ENCODE data around the gene ASIC2. TPM values are rescaled to one million over a fixed set of nuclear protein-coding genes. Genes with fewer than 3 reads are reported as not detected.

The ASIC2 gene
- total RNA-seq, 1 donor from 2014 or later = 0.23 TPM

DNA sequence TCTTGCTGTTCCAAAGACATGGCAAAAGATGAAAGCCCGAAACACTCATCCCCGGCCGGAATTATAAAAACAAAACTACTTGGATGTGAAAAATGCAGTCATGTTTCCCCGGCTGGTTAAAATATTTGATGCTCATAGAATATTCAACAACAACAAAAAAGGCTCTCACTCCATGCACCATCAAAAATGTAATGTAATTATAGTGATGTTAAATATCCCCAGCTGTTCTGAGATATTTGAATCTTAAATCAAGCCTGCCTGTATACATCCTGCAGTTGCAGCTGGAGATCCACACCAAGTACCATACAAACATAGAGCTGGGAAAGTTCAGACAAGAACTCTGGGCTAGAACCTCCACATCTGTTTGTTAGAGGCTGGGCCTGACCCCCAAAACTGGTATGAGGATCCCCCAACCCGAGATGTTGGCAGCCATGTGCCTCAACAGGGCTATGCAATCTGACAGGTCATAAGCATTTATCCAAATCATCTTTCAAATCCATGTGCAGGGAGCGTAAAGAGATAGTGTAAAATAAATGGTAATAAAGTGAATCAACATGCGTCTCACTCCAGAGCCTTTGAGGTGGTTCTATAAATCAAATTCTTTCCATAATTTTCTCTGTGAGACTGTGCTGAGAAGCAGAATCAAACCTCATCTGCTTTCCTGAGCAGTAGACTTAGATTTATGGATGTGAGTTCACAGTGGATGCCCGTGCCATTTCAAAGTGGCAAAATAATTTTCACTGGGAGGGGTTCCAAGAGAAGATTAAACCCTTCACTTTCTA, 12.7 kb downstream of the ASIC2 start:
- no peak overlapping the region for H3K4me3 ChIP-seq (ENCODE audit: low read depth, low read length)
- no peak for DNase-seq (ENCODE audit: low read depth)
- no peak for TF ChIP-seq CTCF (conservative IDR thresholded peaks at IDR 0.05; ENCODE audit: low read depth, low read length)

- no peak overlapping the region for H3K4me3 ChIP-seq (ENCODE audit: low read depth, low read length)
- DNase-seq (ENCODE audit: low read depth) = peak; percentile 45
- no peak for TF ChIP-seq CTCF (conservative IDR thresholded peaks at IDR 0.05; ENCODE audit: low read depth, low read length)
These were observed 15.5 kb downstream of the ASIC2 start for GRCh38 chr17:33277436-33278100.

GRCh38 chr17:33273743-33274410, 19.2 kb downstream of the ASIC2 start:
- no peak overlapping the region for H3K4me3 ChIP-seq (ENCODE audit: low read depth, low read length)
- no peak for TF ChIP-seq CTCF (conservative IDR thresholded peaks at IDR 0.05; ENCODE audit: low read depth, low read length)
- no peak for DNase-seq (ENCODE audit: low read depth)

DNA sequence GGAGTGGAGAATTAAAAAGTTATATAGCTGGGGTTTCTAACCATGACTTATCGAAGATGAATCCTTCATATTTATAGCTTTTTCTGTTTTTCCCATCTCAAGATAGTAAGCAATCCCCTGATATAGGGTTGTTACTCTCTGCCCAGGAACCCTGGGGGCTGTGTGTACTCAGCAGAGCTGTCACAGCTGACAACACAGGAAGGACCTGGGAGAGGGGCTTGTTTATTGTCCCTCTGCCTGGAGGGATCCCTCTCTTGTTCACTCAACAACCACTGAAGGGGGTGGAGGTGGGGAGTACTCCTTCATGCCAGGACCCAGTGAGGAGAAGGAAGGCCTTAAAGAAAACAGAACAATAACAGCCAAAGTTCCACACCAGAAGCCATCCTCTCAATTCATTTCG, 19.8 kb downstream of the ASIC2 start:
- TF ChIP-seq CTCF (conservative IDR thresholded peaks at IDR 0.05; ENCODE audit: low read depth, low read length) = no peak
- H3K4me3 ChIP-seq (ENCODE audit: low read depth, low read length) = no peak overlapping the region
- no peak for DNase-seq (ENCODE audit: low read depth)

- no peak overlapping the region for H3K4me3 ChIP-seq (ENCODE audit: low read depth, low read length)
- no peak for TF ChIP-seq CTCF (conservative IDR thresholded peaks at IDR 0.05; ENCODE audit: low read depth, low read length)
- no peak for DNase-seq (ENCODE audit: low read depth)
These were observed 20.7 kb downstream of the ASIC2 start for GRCh38 chr17:33272438-33272837.

DNA sequence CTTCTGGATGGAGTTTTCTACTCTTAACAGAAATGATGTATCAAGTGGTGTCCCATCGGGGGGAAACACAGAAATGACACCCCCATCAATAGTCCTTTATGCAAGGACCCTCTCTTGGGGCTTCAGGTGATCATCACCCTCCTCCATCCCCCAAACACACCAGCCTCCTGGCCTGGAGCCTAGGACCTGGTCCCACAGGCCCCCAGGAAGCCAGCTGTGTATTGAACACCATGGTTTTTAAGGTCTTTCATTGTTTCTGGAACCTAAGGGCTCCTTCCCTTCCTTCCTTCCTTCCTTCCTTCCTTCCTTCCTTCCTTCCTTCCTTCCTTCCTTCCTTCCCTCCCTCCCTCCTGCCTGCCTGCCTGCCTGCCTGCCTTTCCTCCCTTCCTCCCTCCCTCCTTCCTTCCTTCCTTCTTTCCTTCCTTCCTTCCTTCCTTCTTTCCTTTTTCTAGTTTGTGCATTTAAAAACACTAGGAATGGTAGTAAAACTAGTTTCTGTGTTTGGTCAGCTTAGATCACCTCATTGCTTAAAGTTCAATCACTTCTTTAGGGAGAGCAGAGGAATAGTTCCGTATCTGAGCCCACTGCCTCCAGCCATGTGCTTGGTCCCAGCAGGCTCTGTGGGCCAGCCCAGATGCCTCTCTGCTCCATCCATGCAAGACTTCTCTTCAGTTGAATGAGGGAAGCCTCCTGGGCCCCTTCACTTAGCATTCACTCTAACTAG, 23.6 kb downstream of the ASIC2 start:
- no peak for DNase-seq (ENCODE audit: low read depth)
- no peak for TF ChIP-seq CTCF (conservative IDR thresholded peaks at IDR 0.05; ENCODE audit: low read depth, low read length)
- no peak overlapping the region for H3K4me3 ChIP-seq (ENCODE audit: low read depth, low read length)
